NB4 (cell line): ENCODE results near the gene IQCN.

Source experiments
- DNase-seq: peaks from one replicate; pipeline ENCODE4 v3.0.0; 2010; ENCODE audit warnings: low read depth
- H3K4me3 ChIP-seq: one replicate; pipeline ENCODE4 v1.5.1; 2011; ENCODE audit warnings: mild to moderate bottlenecking, low read depth, low read length, moderate library complexity
- CTCF ChIP-seq: IDR thresholded peaks from one replicate; pipeline ENCODE4 v1.5.1; 2012; ENCODE audit warnings: low read depth, low read length
- MAX ChIP-seq: IDR thresholded peaks from 2 replicates; pipeline ENCODE4 v1.6.1; 2011; ENCODE audit warnings: low read depth, low read length
- MYC ChIP-seq: IDR thresholded peaks from 2 replicates; pipeline ENCODE4 v1.6.1; 2011; ENCODE audit warnings: low read depth, low read length
- POLR2A ChIP-seq: IDR thresholded peaks from 2 replicates; pipeline ENCODE4 v1.6.1; 2011; ENCODE audit warnings: mild to moderate bottlenecking; ENCODE audit not compliant: insufficient read length; ENCODE audit errors: extremely low read depth

The IQCN gene

GRCh38 chr19:18307271-18307681 is 33.0 kb upstream of the IQCN start:
- H3K4me3 ChIP-seq, result no peak overlapping the region
- TF ChIP-seq MAX (no peak), POLR2A (no peak), CTCF (no peak), MYC (no peak)
- DNase-seq, result no peak

GRCh38 chr19:18306888-18307260 is 32.6 kb upstream of the IQCN start:
- H3K4me3 ChIP-seq, result no peak overlapping the region
- TF ChIP-seq MYC (no peak), MAX (no peak), POLR2A (no peak), CTCF (no peak)
- no peak for DNase-seq

GRCh38 chr19:18306209-18306887 is 32.1 kb upstream of the IQCN start:
- H3K4me3 ChIP-seq, result no peak overlapping the region
- TF ChIP-seq MYC, result no peak
- no peak for TF ChIP-seq MAX
- TF ChIP-seq POLR2A, result no peak
- TF ChIP-seq CTCF, result no peak
- no peak for DNase-seq

- TF ChIP-seq POLR2A (peak; percentile 51), MAX (peak; percentile 23; the same call in 1 of the 2 replicates), MYC (no peak), CTCF (no peak)
- DNase-seq, result peak; percentile 91
- H3K4me3 ChIP-seq, result peak overlapping the region; percentile 56
These were observed 30.4 kb upstream of the IQCN start for GRCh38 chr19:18304458-18305310.

GRCh38 chr19:18304208-18304457 is 29.9 kb upstream of the IQCN start:
- DNase-seq, result no peak
- H3K4me3 ChIP-seq, result peak overlapping the region; percentile 3
- no peak for TF ChIP-seq CTCF
- TF ChIP-seq MAX, result no peak
- no peak for TF ChIP-seq POLR2A
- TF ChIP-seq MYC, result no peak
